SU-DHL-6 (cell line): ENCODE data around the gene BMX.

ENCODE experiments used
- H2AFZ ChIP-seq: fragments of 200-600 bp; sonication (generic); 2 replicates; pipeline ENCODE4 v1.6.1; 2014; ENCODE audit warnings: low read depth, mild to moderate bottlenecking, moderate library complexity, mixed read lengths, antibody characterized with exemption, low read length; ENCODE audit not compliant: severe bottlenecking
- H3F3A ChIP-seq: fragments of 200-600 bp; shearing (Covaris generic); 2 replicates; pipeline ENCODE4 v1.6.0; 2016; ENCODE audit warnings: antibody characterized with exemption, mild to moderate bottlenecking; ENCODE audit not compliant: insufficient read depth
- H3K27ac ChIP-seq: fragments of 200-600 bp; sonication (generic); 2 replicates; pipeline ENCODE4 v1.5.1; 2016; ENCODE audit warnings: low read depth, mild to moderate bottlenecking, low read length, moderate library complexity, mixed read lengths
- H3K27me3 ChIP-seq: fragments of 200-600 bp; sonication (generic), shearing (Covaris generic); 2 replicates; pipeline ENCODE4 v1.6.0; 2014; ENCODE audit warnings: mild to moderate bottlenecking, low read length
- H3K36me3 ChIP-seq: fragments of 200-600 bp; sonication (generic); 2 replicates; pipeline ENCODE4 v1.6.1; 2014; ENCODE audit warnings: mild to moderate bottlenecking, low read length, mixed read lengths
- H3K4me2 ChIP-seq: fragments of 300-600, 200-600 bp; shearing (Covaris generic), sonication (generic); 2 replicates; pipeline ENCODE4 v1.6.0; 2014; ENCODE audit warnings: low read length, low read depth, mild to moderate bottlenecking; ENCODE audit not compliant: poor library complexity, severe bottlenecking
- H3K4me3 ChIP-seq: fragments of 200-600 bp; sonication (generic); 2 replicates; pipeline ENCODE4 v1.5.1; 2014; ENCODE audit warnings: antibody characterized with exemption, low read length, mild to moderate bottlenecking, mixed read lengths; ENCODE audit not compliant: insufficient read depth, poor library complexity, severe bottlenecking
- H3K79me2 ChIP-seq: fragments of 200-600 bp; sonication (generic); 2 replicates; pipeline ENCODE4 v1.6.1; 2014; ENCODE audit warnings: mild to moderate bottlenecking, low read length, moderate library complexity; ENCODE audit not compliant: insufficient read depth
- H3K9ac ChIP-seq: fragments of 200-600 bp; sonication (generic); 2 replicates; pipeline ENCODE4 v1.7.0; 2014; ENCODE audit warnings: mild to moderate bottlenecking, low read length
- H3K9me2 ChIP-seq: fragments of 200-600 bp; sonication (generic); replicated peaks from 2 replicates; pipeline ENCODE4 v1.6.1; 2014; ENCODE audit warnings: low read length; ENCODE audit not compliant: insufficient read depth
- H3K9me3 ChIP-seq: fragments of 200-600 bp; sonication (generic); 2 replicates; pipeline ENCODE4 v1.6.1; 2014; ENCODE audit warnings: low read length, mixed read lengths; ENCODE audit not compliant: insufficient read depth
- H4K20me1 ChIP-seq: fragments of 200-600 bp; sonication (generic); 2 replicates; pipeline ENCODE4 v1.6.1; 2014; ENCODE audit warnings: low read depth, mild to moderate bottlenecking, antibody characterized with exemption, low read length, moderate library complexity, mixed read lengths
- EZH2phosphoT487 ChIP-seq: fragments of 200-600 bp; sonication (generic), shearing (Covaris generic); conservative IDR thresholded peaks from 2 replicates; pipeline ENCODE4 v1.6.1; 2018; ENCODE audit warnings: mild to moderate bottlenecking, antibody characterized with exemption, low read length, moderate library complexity, mixed read lengths
- TF ChIP-seq, protein P1 (sequence below): fragments of 200-600 bp; sonication (generic); IDR thresholded peaks from one replicate; pipeline ENCODE4 v1.5.1; 2017; ENCODE audit warnings: antibody characterized with exemption, mild to moderate bottlenecking, low read length, moderate library complexity; ENCODE audit not compliant: insufficient read depth, poor library complexity, severe bottlenecking

Gene BMX

GRCh38 chrX:15563056-15563455 is 62.4 kb downstream of the BMX start:
- Histone ChIP-seq H3K4me3 (no peak overlapping the region), H2AFZ (no peak overlapping the region), H3K9me3 (no peaks in the 10 kb centered on the region), H3K79me2 (no peaks in the 10 kb centered on the region), H3K36me3 (no peaks in the 10 kb centered on the region), H3K9me2 (no peaks in the 10 kb centered on the region), H3K27me3 (no peaks in the 10 kb centered on the region), H4K20me1 (no peaks in the 10 kb centered on the region), H3K9ac (no peak overlapping the region), H3K27ac (no peak overlapping the region), H3F3A (no peaks in the 10 kb centered on the region), H3K4me2 (no peak overlapping the region)
- TF ChIP-seq EZH2phosphoT487, result no peak
- TF ChIP-seq, protein P1, sequence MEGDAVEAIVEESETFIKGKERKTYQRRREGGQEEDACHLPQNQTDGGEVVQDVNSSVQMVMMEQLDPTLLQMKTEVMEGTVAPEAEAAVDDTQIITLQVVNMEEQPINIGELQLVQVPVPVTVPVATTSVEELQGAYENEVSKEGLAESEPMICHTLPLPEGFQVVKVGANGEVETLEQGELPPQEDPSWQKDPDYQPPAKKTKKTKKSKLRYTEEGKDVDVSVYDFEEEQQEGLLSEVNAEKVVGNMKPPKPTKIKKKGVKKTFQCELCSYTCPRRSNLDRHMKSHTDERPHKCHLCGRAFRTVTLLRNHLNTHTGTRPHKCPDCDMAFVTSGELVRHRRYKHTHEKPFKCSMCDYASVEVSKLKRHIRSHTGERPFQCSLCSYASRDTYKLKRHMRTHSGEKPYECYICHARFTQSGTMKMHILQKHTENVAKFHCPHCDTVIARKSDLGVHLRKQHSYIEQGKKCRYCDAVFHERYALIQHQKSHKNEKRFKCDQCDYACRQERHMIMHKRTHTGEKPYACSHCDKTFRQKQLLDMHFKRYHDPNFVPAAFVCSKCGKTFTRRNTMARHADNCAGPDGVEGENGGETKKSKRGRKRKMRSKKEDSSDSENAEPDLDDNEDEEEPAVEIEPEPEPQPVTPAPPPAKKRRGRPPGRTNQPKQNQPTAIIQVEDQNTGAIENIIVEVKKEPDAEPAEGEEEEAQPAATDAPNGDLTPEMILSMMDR, result no peak

- H3F3A ChIP-seq, result no peaks in the 10 kb centered on the region
- TF ChIP-seq, protein P1, result no peak
- no peak for TF ChIP-seq EZH2phosphoT487
- H3K27me3 ChIP-seq, result no peaks in the 10 kb centered on the region
- H3K79me2 ChIP-seq, result no peaks in the 10 kb centered on the region
- no peak overlapping the region for H3K4me3 ChIP-seq
- H3K9me2 ChIP-seq, result no peaks in the 10 kb centered on the region
- no peak overlapping the region for H3K27ac ChIP-seq
- H3K9me3 ChIP-seq, result no peaks in the 10 kb centered on the region
- H3K9ac ChIP-seq, result no peak overlapping the region
- H2AFZ ChIP-seq, result no peak overlapping the region
- H3K4me2 ChIP-seq, result no peak overlapping the region
- no peaks in the 10 kb centered on the region for H4K20me1 ChIP-seq
- H3K36me3 ChIP-seq, result no peaks in the 10 kb centered on the region
These were observed 64.5 kb downstream of the BMX start for GRCh38 chrX:15564981-15565579.

GRCh38 chrX:15566244-15566643 is 65.6 kb downstream of the BMX start:
- no peaks in the 10 kb centered on the region for H3K79me2 ChIP-seq
- no peak overlapping the region for H3K4me2 ChIP-seq
- H4K20me1 ChIP-seq, result no peaks in the 10 kb centered on the region
- H3K27ac ChIP-seq, result no peak overlapping the region
- no peaks in the 10 kb centered on the region for H3K36me3 ChIP-seq
- no peak overlapping the region for H3K4me3 ChIP-seq
- no peaks in the 10 kb centered on the region for H3K9me3 ChIP-seq
- no peaks in the 10 kb centered on the region for H3F3A ChIP-seq
- no peaks in the 10 kb centered on the region for H3K9me2 ChIP-seq
- no peaks in the 10 kb centered on the region for H3K27me3 ChIP-seq
- no peak for TF ChIP-seq EZH2phosphoT487
- TF ChIP-seq, protein P1, result no peak
- no peak overlapping the region for H2AFZ ChIP-seq
- no peak overlapping the region for H3K9ac ChIP-seq
